Mesodermal cell (in vitro differentiated cells): ENCODE measurements around the gene GPR142.

ENCODE experiments used
- H3K27ac ChIP-seq: 2 replicates; pipeline ENCODE4 v1.7.0; 2013; ENCODE audit warnings: mild to moderate bottlenecking, low read depth, low read length, moderate library complexity; ENCODE audit not compliant: severe bottlenecking
- H3K36me3 ChIP-seq: 2 replicates; pipeline ENCODE4 v1.7.1; 2013; ENCODE audit warnings: mild to moderate bottlenecking, low read length, moderate library complexity; ENCODE audit not compliant: control insufficient read depth, insufficient read depth
- H3K4me1 ChIP-seq: one replicate; pipeline ENCODE4 v1.7.1; 2013; ENCODE audit warnings: mild to moderate bottlenecking, low read length; ENCODE audit not compliant: insufficient read depth, control insufficient read depth, poor library complexity, severe bottlenecking
- H3K4me3 ChIP-seq: 2 replicates; pipeline ENCODE4 v1.7.0; 2013; ENCODE audit warnings: low read length, control low read depth, mild to moderate bottlenecking; ENCODE audit not compliant: insufficient read depth, poor library complexity, severe bottlenecking; ENCODE audit errors: extremely low read depth
- H3K9me3 ChIP-seq: 2 replicates; pipeline ENCODE4 v1.7.1; 2013; ENCODE audit warnings: mild to moderate bottlenecking, low read length, moderate library complexity; ENCODE audit not compliant: control insufficient read depth
- WGBS, 2 experiments: methylation state at CpG; one replicate each; pipeline ENCODE4 v1.1.5; 2013; ENCODE audit warnings: missing lambda C conversion rate in 2 of 2; ENCODE audit not compliant: insufficient coverage in 2 of 2; 5-methylcytosine and 5-hydroxymethylcytosine counted together

GPR142 gene

DNA sequence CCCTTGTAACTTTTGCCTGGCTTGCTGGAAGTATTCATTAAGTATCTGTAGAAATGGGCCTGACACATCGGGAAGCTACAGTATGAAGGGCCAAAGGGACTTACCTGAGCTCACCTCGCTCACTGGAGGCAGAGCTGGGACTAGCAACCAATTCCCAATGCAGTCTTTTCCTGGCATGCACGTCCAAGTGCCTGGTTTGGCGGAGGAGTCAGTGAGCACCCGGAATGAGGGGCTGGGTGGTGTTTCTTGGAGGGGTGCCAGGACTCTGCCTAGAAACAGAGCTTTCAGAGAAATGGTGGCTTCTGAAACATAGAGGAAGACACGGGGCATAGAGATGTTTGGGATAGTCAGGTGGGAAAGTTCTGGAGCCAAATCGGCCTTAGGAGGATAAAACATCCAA, 46.2 kb downstream of the GPR142 start:
- H3K9me3 ChIP-seq, result peaks cover 4% of the 10 kb centered on the region
- no peak overlapping the region for H3K27ac ChIP-seq
- peaks cover 28% of the 10 kb centered on the region for H3K4me1 ChIP-seq
- no peaks in the 10 kb centered on the region for H3K36me3 ChIP-seq
- 95 to 97% methylated on average over 5 to 6 of the region's 7 CpGs for WGBS, 2 experiments
- no peak overlapping the region for H3K4me3 ChIP-seq

DNA sequence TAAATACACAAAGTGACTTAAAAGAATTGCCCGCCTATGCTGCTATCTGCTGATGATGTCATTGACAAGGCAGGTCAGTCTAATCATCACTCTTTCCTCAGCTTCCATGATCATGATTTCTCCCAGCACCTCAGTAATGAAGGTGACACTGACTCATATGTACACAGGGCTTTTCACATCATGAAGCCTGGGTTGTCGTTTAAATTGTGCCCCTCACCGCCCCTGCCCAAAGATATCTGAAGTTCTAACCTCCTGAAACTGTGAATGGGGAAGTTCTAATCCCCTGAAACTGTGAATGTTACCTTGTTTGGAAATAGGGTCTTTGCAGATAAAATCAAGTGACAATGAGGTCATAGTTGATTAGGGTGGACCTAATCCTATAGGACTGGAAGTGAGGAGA, 47.2 kb downstream of the GPR142 start:
- Histone ChIP-seq H3K9me3 (peaks cover 4% of the 10 kb centered on the region), H3K4me1 (peaks cover 30% of the 10 kb centered on the region), H3K4me3 (no peak overlapping the region), H3K36me3 (no peaks in the 10 kb centered on the region), H3K27ac (no peak overlapping the region)
- 91 to 100% methylated on average over 1 of the region's 3 CpGs for WGBS, 2 experiments

DNA sequence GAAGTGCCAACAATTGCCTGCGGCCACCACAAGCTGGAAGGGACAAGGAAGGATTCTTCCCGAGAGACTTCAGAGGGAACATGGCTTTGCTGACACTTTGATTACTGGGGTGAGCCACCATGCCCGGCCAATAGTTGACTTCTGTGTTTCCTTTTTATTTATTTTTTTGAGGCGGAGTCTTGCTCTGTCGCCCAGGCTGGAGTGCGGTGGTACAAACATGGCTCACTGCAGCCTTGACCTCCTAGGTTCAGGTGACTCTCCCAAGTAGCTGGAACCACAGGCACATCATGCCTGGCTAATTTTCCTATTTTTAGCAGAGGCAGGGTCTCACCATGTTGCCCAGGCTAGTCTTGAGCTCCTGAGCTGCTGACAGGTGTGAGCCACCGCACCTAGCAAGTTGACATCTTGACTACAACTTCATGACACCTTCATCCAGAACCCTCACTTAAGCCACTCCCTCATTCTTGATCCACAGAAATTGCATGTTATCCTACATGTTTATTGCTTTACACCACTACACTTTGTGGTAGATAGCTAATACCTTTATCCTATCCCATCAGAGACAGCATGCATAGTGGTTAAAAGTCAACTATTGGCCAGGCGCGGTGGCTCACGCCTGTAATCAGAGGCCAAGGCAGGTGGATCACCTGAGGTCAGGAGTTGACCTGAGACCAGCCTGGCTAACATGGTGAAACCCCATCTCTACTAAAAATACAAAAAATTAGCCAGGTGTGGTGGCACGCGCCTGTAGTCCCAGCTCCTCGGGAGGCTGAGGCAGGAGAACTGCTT, 48.5 kb downstream of the GPR142 start:
- Histone ChIP-seq H3K4me3 (no peak overlapping the region), H3K27ac (no peak overlapping the region), H3K9me3 (peaks cover 2% of the 10 kb centered on the region), H3K36me3 (no peaks in the 10 kb centered on the region), H3K4me1 (peaks cover 27% of the 10 kb centered on the region)
- WGBS, 2 experiments, result 91 to 92% methylated on average over 13 of the region's 13 CpGs

DNA sequence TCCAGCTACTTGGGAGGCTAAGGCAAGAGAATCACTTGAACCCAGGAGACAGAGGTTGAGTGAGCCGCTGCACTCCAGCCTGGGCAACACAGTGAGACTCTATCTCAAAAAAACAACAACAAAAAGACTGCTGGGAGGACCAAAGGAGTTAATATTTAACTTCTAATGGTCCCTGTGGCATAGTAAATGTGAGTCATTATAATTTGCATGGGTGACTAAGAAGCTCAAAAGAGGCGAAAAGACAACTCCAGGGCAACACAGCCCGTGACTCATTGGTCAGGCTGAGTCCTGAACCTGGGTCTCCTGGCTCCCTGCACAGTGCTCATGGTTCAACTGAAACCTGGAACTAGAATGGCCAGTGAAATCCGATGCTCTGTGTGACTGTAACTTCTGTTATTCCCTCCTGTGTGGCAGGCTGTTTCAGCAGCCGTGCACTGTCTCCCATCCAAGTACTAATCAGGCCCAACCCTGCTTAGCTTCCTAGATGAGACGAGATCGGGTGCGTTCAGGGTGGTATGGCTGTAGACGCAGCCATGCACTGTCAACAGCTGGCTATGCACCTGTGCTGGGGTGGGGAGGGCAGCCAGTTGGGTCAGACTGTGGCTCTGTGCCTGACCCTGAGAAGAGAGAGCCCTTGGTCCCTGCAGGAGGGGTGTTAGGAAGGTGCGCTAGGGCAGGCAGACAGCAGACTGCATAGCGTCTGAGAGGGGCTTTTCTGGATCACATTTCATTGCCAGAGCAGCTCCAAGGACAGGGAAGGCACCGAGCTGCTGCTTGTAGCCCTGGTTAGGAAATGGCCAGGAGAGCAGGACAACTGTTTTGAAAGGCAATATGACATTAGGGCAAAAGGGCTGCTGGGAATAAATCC, 50.1 kb downstream of the GPR142 start:
- Histone ChIP-seq H3K4me1 (peaks cover 27% of the 10 kb centered on the region), H3K36me3 (no peaks in the 10 kb centered on the region), H3K27ac (peak overlapping the region; percentile 45), H3K9me3 (no peaks in the 10 kb centered on the region), H3K4me3 (no peak overlapping the region)
- 74 to 83% methylated on average over 9 to 11 of the region's 12 CpGs for WGBS, 2 experiments

DNA sequence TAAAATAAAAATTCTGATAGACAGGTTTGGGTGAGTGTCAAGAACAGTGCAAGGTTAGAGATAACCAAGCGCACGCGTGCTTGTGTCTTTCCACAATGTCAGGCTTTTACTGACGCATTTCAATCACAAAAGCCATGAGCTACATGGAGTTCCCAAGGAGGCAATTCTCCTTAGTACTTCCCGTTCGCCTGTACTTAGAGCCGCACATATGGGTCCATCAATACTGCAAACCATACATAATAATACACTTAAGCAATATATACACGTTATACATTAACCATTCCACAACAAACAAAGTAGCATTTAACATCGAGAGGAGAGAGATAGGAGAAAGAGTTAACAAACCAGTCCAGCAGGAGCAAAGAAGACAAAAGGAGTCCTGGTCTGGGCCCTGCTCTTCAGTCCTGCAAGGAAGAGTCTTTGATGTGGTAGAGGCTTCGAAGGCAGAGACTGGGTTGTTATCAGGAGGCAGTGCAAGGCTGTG, 52.7 kb downstream of the GPR142 start:
- H3K4me1 ChIP-seq, result peaks cover 22% of the 10 kb centered on the region
- H3K27ac ChIP-seq, result peak overlapping the region; percentile 53
- no peak overlapping the region for H3K4me3 ChIP-seq
- WGBS, 2 experiments, result 87 to 90% methylated on average over 9 of the region's 10 CpGs
- no peaks in the 10 kb centered on the region for H3K36me3 ChIP-seq
- no peaks in the 10 kb centered on the region for H3K9me3 ChIP-seq
